Kidney tubule cell (primary cell): ENCODE data around the gene KIFC3.
"Not testable (repeated sequence)": the region's sequence is repeated elsewhere in the genome, so short reads cannot be mapped to it uniquely, and the experiment has no call there.

Experiments
- DNase-seq: peaks from one replicate; pipeline ENCODE4 v3.0.0-alpha.2; 2018; ENCODE audit warnings: low spot score

Gene KIFC3

GRCh38 chr16:57753448-57754353, 48.6 kb downstream of the KIFC3 start:
- DNase-seq, result no peak

- no peak for DNase-seq
Observed at GRCh38 chr16:57752581-57753447, 49.5 kb downstream of the KIFC3 start.

- no peak for DNase-seq
Observed at GRCh38 chr16:57752203-57752580, 50.1 kb downstream of the KIFC3 start.

- DNase-seq, result no peak
Observed at GRCh38 chr16:57751539-57752202, 50.6 kb downstream of the KIFC3 start.

GRCh38 chr16:57750796-57751538, 51.3 kb downstream of the KIFC3 start:
- DNase-seq, result no peak

GRCh38 chr16:57749856-57750452, 52.3 kb downstream of the KIFC3 start:
- no peak for DNase-seq

GRCh38 chr16:57749101-57749692, 53.1 kb downstream of the KIFC3 start:
- no peak for DNase-seq

- no peak for DNase-seq
Observed at GRCh38 chr16:57748596-57748995, 53.7 kb downstream of the KIFC3 start.

- no peak for DNase-seq
Observed at GRCh38 chr16:57747996-57748395, 54.3 kb downstream of the KIFC3 start.

GRCh38 chr16:57747496-57747895, 54.8 kb downstream of the KIFC3 start:
- DNase-seq, result no peak

GRCh38 chr16:57747091-57747490, 55.2 kb downstream of the KIFC3 start:
- no peak for DNase-seq

GRCh38 chr16:57746316-57746715, 56.0 kb downstream of the KIFC3 start:
- not testable (repeated sequence) for DNase-seq

- DNase-seq, result no peak
Observed at GRCh38 chr16:57745768-57746167, 56.5 kb downstream of the KIFC3 start.

- no peak for DNase-seq
Observed at GRCh38 chr16:57744642-57744903, 57.7 kb downstream of the KIFC3 start.

GRCh38 chr16:57743886-57744641, 58.2 kb downstream of the KIFC3 start:
- no peak for DNase-seq

- no peak for DNase-seq
Observed at GRCh38 chr16:57743458-57743857, 58.8 kb downstream of the KIFC3 start.

- DNase-seq, result no peak
Observed at GRCh38 chr16:57742543-57742942, 59.7 kb downstream of the KIFC3 start.

- DNase-seq, result no peak
Observed at GRCh38 chr16:57741660-57742191, 60.6 kb downstream of the KIFC3 start.

- no peak for DNase-seq
Observed at GRCh38 chr16:57740423-57741071, 61.7 kb downstream of the KIFC3 start.
